ENCODE data around the gene FNDC10. TPM values are rescaled to one million over a fixed set of nuclear protein-coding genes. Genes with fewer than 3 reads are reported as not detected.

FNDC10 gene
- total RNA-seq, 1 donor from 2014 or later: 14.3 TPM

DNA sequence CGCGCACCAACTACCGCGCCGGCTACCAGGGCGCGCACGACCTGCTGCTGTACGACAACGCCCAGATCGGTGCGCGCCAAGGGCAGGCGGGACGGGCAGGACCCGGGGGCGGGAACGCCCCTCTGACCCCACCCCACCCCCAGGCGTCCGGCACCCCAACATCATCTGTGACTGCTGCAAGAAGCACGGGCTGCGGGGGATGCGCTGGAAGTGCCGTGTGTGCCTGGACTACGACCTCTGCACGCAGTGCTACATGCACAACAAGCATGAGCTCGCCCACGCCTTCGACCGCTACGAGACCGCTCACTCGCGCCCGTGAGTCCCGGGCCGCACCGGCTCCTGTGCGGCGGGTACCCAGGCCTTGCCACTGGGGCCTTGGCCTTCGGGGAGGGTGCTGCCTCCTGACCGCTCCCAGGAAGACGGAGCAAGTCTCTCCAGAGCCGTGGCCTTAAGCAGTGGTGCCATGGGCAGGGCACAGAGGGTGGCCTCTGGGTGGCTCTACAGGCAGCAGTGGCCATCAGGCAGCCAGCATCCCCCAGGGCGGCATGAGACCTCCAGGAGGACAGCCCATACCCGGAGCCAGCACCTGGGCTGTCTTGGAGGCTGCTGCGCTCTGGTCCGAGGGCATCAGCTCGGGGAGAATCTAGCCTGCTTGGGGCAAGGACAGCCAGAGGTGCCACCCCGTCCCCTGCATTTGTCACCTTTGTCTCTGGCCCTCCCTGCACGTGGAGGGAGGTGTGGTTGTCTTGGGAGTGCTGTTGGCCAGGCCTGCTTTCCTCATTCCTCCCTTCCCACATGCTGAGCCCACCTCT lies 23.9 kb upstream of the FNDC10 start:
- no peak for DNase-seq
- H3K4me1 Mint-ChIP-seq: no peaks in the 10 kb centered on the region
- no peaks in the 10 kb centered on the region for H3K36me3 Mint-ChIP-seq (ENCODE audit: low read depth)
- no peaks in the 10 kb centered on the region for H3K27me3 Mint-ChIP-seq
- H3K27ac Mint-ChIP-seq: no peak overlapping the region
- intact Hi-C loops (cut with micrococcal nuclease): no loop called here
- no peaks in the 10 kb centered on the region for H3K9me3 Mint-ChIP-seq
- no peak overlapping the region for H3K4me3 Mint-ChIP-seq

DNA sequence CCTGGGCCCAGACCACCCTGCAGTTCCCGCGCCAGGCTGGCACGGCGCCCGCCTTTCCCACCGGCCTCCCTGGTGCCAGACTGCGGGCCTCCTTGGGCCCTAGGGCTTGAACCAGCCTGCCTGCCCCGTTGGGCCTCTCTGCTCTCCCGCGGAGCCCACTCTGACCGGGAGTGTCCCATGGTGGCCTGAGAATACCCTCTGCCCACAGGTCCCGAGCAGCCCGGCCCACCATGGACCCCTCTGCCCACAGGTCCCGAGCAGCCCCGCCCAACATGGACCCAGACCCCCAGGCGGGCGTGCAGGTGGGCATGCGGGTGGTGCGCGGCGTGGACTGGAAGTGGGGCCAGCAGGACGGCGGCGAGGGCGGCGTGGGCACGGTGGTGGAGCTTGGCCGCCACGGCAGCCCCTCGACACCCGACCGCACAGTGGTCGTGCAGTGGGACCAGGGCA lies 23.3 kb upstream of the FNDC10 start:
- no peaks in the 10 kb centered on the region for H3K27me3 Mint-ChIP-seq
- H3K4me3 Mint-ChIP-seq: no peak overlapping the region
- no peak overlapping the region for H3K27ac Mint-ChIP-seq
- no peaks in the 10 kb centered on the region for H3K9me3 Mint-ChIP-seq
- H3K36me3 Mint-ChIP-seq (ENCODE audit: low read depth): no peaks in the 10 kb centered on the region
- intact Hi-C loops (cut with micrococcal nuclease): no loop called here
- no peaks in the 10 kb centered on the region for H3K4me1 Mint-ChIP-seq
- no peak for DNase-seq

DNA sequence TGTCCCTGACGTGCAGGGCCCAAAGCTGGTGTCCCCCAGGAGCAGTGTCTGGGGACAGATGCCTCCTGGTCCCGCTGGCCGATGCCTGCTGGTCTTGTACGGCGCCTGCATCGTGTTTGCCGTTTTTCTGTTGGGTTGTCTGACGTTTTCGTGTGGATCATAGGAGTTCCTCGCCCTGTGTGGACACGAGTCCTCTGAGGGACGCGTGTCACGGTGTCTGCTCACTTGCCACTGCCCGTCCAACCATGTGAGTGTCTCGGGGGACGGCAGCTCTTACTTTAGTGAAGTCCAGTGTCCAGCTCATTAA lies 22.8 kb upstream of the FNDC10 start:
- no peaks in the 10 kb centered on the region for H3K36me3 Mint-ChIP-seq (ENCODE audit: low read depth)
- intact Hi-C loops (cut with micrococcal nuclease): no loop called here
- H3K27me3 Mint-ChIP-seq: no peaks in the 10 kb centered on the region
- no peaks in the 10 kb centered on the region for H3K9me3 Mint-ChIP-seq
- H3K4me1 Mint-ChIP-seq: no peaks in the 10 kb centered on the region
- H3K4me3 Mint-ChIP-seq: no peak overlapping the region
- H3K27ac Mint-ChIP-seq: no peak overlapping the region
- DNase-seq: no peak

DNA sequence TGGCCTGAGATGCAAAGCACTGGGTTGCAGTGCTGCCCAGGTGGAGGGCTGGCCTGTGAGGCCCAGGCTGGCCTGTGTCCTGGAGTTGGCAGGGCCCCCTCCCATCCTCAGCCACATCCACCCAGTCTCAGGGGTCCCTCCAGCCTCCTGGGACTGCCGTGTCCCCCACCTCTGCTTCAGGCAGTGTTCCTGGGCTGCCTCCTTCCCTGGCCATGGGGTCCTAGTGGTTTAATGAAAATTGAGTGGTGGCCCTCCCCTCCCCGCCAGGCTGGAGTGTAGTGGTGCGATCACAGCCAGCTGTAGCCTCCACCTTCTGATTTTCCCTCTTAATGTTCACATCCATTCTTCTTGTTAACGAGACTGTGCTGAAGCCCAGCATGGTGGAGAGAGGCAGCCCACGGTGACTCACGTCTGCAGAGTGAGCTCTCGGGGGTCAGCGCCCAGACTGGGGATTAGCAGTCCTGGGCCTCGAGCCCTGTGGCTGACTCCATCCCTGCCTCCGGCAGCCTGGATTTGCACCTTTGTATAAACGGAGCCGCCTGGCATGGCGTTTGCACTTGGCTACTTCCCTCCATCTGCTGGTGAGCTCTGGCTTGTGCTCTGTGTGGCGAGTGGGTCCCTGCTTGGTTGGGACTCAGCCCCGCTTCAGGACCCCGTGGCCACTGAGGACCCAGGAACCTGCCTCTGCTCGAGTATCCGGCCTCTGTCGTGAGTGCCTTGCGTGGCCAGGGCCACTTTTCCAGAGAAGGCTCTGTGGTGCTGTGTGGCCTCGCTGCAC lies 22.3 kb upstream of the FNDC10 start:
- Mint-ChIP-seq H3K4me1 (peaks cover 4% of the 10 kb centered on the region), H3K4me3 (no peak overlapping the region), H3K27ac (no peak overlapping the region), H3K27me3 (no peaks in the 10 kb centered on the region), H3K9me3 (no peaks in the 10 kb centered on the region), H3K36me3 (ENCODE audit: low read depth) (no peaks in the 10 kb centered on the region)
- no peak for DNase-seq
- intact Hi-C loops (cut with micrococcal nuclease): no loop called here

DNA sequence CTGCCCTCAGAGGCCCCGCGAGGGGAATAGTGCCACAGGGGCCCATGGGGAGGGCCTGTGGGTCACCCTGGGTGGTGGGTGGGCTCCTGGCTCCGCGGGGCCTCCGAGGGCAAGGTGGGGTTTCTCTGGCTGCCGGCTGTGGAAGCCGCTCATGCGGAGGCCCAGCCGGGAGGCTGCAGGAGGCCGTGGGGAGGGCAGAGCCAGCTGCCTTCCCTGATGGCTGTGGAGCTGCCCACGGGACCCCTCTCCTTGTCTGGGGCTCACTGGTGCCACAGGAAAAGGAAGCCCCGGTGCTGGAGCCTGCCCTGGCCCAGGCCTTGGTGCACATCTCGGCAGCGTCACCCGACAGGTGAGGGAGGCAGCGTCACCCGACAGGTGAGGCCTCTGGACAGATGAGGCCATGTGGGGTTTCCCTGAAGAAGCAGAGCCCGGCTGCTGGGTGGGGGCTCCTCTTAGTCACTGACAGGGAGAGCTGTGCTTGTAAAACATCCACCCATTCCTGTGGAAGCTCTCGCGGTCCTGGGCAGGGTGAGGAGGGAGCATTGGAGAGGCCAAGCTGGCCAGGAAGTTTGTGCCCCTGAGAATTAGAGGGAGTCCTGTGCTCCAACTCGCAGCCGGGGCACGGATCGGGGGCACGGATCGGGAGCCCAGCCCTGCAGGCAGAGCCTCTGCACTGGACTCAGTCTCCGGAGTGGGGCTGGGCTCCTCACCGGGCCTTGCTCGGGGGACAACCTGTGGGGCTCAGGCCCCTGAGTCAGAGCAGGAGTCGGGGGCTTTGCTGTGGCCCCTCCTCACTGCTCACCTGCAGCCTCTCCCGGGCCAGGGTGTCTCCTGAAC lies 21.5 kb upstream of the FNDC10 start:
- Mint-ChIP-seq H3K36me3 (ENCODE audit: low read depth) (no peaks in the 10 kb centered on the region), H3K4me3 (no peak overlapping the region), H3K9me3 (no peaks in the 10 kb centered on the region), H3K27ac (no peak overlapping the region), H3K27me3 (no peaks in the 10 kb centered on the region), H3K4me1 (peaks cover 9% of the 10 kb centered on the region)
- intact Hi-C loops (cut with micrococcal nuclease): no loop called here
- no peak for DNase-seq

DNA sequence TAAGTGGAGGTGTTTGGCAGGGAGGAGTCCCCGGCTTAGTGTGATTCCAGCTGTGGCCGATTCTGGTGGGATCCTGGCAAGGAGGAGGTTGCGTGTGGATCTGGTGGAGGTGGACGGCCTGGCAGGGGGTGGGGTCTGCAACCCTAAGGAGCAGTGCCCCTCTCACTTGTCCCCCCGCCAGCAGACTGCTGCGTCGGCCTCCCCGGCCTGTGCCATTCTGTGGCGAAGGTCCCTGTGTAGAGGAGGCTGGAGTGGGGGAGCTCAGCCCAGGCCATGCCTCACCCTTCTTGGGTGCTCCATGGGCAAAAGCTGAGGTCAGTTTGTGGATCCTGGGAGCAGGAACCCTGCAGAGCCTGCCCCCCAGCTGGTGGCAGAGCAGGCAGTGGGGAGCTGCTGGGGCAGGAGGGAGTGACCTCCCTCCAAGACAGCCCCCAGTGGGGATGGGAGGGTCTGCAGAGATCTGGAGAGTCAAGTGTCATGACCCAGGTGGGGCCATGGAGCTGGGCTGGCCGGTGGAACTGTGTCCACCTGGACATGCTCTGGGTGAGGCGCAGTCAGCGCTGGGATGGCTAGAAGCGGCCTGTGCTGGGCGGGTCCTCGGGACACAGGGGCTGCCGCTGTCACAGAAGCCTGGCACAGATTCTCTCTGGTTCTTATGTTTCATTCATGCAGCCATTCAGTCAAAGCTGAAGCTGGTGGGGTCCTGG lies 20.7 kb upstream of the FNDC10 start:
- intact Hi-C loops (cut with micrococcal nuclease): no loop called here
- no peak overlapping the region for H3K4me3 Mint-ChIP-seq
- no peaks in the 10 kb centered on the region for H3K27me3 Mint-ChIP-seq
- peaks cover 9% of the 10 kb centered on the region for H3K4me1 Mint-ChIP-seq
- no peaks in the 10 kb centered on the region for H3K9me3 Mint-ChIP-seq
- no peak overlapping the region for H3K27ac Mint-ChIP-seq
- DNase-seq: no peak
- H3K36me3 Mint-ChIP-seq (ENCODE audit: low read depth): no peaks in the 10 kb centered on the region

DNA sequence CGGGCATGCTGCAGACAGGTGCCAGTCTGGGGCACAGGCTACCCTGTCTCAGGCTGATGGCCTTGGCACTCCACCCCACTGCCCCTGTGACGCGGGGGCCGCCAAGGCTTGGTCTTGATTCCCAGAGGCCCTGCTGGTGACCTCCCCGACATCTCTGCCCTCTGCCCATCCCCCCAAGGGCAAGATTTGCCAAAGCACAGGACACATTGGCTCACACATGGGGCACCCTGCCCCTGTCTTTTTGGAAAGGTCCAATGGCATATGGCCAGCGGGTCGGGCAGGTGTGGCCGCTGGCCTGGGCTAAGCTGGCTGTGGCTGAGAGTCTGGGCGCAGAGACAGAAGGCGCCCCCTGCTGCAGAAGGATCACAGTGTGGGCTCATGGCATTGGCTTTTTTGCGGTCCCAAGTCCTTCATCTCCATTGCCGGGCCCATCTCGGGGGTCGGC lies 20.0 kb upstream of the FNDC10 start:
- no peaks in the 10 kb centered on the region for H3K36me3 Mint-ChIP-seq (ENCODE audit: low read depth)
- H3K27ac Mint-ChIP-seq: no peak overlapping the region
- DNase-seq: no peak
- intact Hi-C loops (cut with micrococcal nuclease): no loop called here
- no peaks in the 10 kb centered on the region for H3K9me3 Mint-ChIP-seq
- no peaks in the 10 kb centered on the region for H3K27me3 Mint-ChIP-seq
- no peak overlapping the region for H3K4me3 Mint-ChIP-seq
- peaks cover 10% of the 10 kb centered on the region for H3K4me1 Mint-ChIP-seq

DNA sequence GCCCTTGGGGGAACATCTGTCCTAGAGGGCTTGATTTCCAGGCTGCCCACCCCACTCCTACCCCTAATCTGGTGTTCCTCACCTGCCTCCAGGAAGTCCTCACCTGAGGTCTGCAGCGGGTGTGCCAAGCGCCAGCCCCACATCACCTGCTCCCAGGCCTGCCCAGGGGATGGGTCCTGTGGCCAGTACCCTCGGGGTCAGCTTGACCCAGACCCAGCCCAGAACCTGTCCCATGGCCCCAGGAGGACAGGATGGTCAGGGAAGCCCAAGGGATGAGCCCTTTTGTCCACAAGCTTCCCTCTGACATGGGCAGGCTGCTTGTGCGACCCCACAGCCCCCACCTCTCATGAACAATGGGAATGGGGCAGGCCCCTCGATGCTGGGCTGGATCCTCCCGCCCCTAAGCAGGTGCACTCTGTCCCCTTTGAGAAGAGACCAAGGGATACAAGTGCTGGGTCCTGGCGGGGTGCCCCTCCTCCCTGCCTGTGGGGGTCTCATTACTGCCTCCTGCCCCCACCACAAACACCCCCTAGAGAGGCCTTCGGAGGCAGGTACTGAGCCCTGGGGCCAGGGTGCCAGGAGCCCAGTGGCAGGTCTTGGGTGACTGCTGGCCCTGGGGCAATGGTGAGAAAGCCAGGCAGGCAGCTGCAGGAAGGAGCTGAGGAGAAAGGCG lies 18.6 kb upstream of the FNDC10 start:
- H3K4me1 Mint-ChIP-seq: peaks cover 24% of the 10 kb centered on the region
- no peak overlapping the region for H3K27ac Mint-ChIP-seq
- H3K36me3 Mint-ChIP-seq (ENCODE audit: low read depth): peaks cover 4% of the 10 kb centered on the region
- no peak overlapping the region for H3K4me3 Mint-ChIP-seq
- H3K9me3 Mint-ChIP-seq: no peaks in the 10 kb centered on the region
- DNase-seq: no peak
- H3K27me3 Mint-ChIP-seq: no peaks in the 10 kb centered on the region
- intact Hi-C loops (cut with micrococcal nuclease): no loop called here

DNA sequence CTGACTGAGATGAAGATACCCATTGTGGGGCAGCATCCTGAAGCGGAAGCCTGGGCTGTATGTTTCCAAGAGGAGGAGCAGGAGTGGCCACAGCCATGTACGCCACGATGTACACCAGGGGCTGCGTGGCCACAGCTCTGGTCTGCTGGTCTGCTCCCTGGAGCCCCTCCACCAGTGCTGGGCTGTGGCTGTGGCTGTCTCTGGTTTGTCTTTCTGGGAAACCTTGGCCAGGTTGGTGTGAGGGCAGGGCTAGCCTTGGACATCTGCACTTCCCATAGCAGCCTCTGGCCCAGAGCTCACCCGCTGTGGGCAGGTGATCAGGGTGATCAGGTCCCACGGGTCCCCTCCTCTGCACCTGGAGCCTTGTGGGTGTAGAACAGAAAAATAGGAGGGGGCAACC lies 18.0 kb upstream of the FNDC10 start:
- intact Hi-C loops (cut with micrococcal nuclease): no loop called here
- Mint-ChIP-seq H3K36me3 (ENCODE audit: low read depth) (peaks cover 5% of the 10 kb centered on the region), H3K27ac (no peak overlapping the region), H3K4me3 (no peak overlapping the region), H3K9me3 (no peaks in the 10 kb centered on the region), H3K4me1 (peaks cover 25% of the 10 kb centered on the region), H3K27me3 (no peaks in the 10 kb centered on the region)
- DNase-seq: no peak

DNA sequence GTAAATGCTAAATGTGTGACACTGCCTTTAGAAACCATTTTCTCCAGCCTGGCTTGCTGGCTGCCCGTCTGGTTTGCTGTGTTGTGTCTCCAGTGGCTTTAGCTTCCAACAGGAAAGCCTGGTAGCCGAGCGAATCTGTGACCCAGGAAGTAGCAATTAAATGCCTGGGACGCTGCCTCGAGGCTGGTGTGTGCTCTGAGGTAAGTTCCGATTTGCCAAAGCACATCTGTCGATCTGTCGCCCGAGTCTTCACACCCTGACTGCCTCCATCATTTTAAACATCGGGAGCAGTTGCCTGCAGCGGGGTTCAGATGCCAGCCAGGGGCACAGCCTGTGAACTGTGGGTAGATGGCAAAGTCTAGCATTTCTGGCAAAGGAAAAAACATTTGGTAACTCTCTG lies 17.6 kb upstream of the FNDC10 start:
- intact Hi-C loops (cut with micrococcal nuclease): no loop called here
- H3K9me3 Mint-ChIP-seq: no peaks in the 10 kb centered on the region
- DNase-seq: no peak
- no peaks in the 10 kb centered on the region for H3K27me3 Mint-ChIP-seq
- peak overlapping the region; percentile 80 for H3K4me3 Mint-ChIP-seq
- H3K4me1 Mint-ChIP-seq: peaks cover 25% of the 10 kb centered on the region
- peaks cover 5% of the 10 kb centered on the region for H3K36me3 Mint-ChIP-seq (ENCODE audit: low read depth)
- peak overlapping the region; percentile 41 for H3K27ac Mint-ChIP-seq

DNA sequence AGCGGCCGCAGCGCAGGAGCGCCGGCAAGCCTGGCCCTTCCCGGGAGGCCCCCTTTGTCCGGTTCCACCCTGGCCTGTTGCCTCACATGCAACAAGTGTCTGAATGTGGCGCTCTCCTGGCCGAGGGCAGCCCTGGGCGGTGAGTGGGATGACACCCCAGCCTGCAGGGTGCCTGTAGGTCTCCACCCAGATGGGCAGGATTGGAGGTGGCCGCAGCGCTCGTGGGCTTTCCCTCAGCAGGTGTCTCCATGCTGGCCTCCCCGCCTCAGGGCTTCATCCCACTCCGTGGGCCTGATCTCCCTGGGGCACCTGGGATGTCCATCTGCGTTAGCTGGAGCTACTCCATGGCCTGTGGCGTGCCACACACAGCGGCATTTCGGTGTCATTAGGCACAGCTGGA lies 16.9 kb upstream of the FNDC10 start:
- peaks cover 28% of the 10 kb centered on the region for H3K4me1 Mint-ChIP-seq
- H3K36me3 Mint-ChIP-seq (ENCODE audit: low read depth): peaks cover 9% of the 10 kb centered on the region
- no peaks in the 10 kb centered on the region for H3K27me3 Mint-ChIP-seq
- H3K27ac Mint-ChIP-seq: peak overlapping the region; percentile 73
- H3K9me3 Mint-ChIP-seq: no peaks in the 10 kb centered on the region
- intact Hi-C loops (cut with micrococcal nuclease): no loop called here
- no peak for DNase-seq
- H3K4me3 Mint-ChIP-seq: peak overlapping the region; percentile 80

DNA sequence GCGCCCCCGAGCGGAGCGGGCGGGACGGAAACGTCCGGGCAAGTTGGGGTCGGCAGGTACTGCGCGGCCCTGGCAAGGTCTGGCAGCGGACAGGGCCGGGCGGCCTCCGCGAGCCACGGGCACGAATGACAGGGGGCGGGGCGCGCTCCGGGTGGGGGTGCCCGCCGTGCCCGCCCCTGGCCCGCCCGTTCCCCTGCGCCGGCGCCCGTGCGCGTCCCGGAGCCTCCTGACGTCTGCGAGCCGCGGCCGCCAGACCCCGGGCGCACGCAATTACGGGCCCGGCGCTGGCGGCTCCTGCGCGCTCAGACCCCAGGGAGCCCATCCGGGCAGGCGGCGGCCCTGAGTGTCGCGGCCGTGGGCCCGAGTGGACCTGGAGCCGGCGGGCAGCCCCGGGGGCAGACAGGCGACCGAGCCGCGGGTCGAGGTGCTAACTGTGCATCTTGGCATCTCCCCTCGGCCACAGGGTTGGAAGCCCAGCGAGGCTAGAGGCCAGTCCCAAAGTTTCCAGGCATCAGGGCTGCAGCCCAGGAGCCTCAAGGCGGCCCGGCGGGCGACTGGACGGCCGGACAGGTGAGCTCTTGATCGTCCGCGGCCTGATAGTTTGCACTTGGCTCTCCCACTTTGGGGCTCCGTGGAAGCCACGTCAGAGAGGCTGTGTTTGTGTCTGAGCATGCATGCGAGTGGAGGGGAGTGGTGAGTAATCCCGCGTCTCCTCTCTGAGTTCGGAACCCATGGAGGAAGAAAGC lies 16.3 kb upstream of the FNDC10 start:
- Mint-ChIP-seq H3K27me3 (no peaks in the 10 kb centered on the region), H3K27ac (peak overlapping the region; percentile 73), H3K36me3 (ENCODE audit: low read depth) (peaks cover 9% of the 10 kb centered on the region), H3K4me1 (peaks cover 28% of the 10 kb centered on the region), H3K9me3 (no peaks in the 10 kb centered on the region), H3K4me3 (peak overlapping the region; percentile 80)
- intact Hi-C loops (cut with micrococcal nuclease): no loop called here
- peak; percentile 86 for DNase-seq

Measured in activated CD4-positive, alpha-beta T cell treated with anti-CD3 and anti-CD28 coated beads, Interleukin-2, amount 10 ng/mL, durations not matched to agents 24 days and 14 days (primary cell).